ENCODE data around the gene RIMS4.
"Not testable (repeated sequence)": the region's sequence is repeated elsewhere in the genome, so short reads cannot be mapped to it uniquely, and the experiment has no call there.

The RIMS4 gene

GRCh38 chr20:44829688-44830087 is 19.3 kb upstream of the RIMS4 start:
- DNase-seq: no peak

- no peak for DNase-seq
Measured at GRCh38 chr20:44828640-44829039, 18.3 kb upstream of the RIMS4 start.

GRCh38 chr20:44827401-44827800 is 17.1 kb upstream of the RIMS4 start:
- no peak for DNase-seq

GRCh38 chr20:44821576-44821975 is 11.2 kb upstream of the RIMS4 start:
- not testable (repeated sequence) for DNase-seq

- no peak for DNase-seq
Measured at GRCh38 chr20:44819936-44820335, 9.6 kb upstream of the RIMS4 start.

GRCh38 chr20:44817143-44817910 is 7.0 kb upstream of the RIMS4 start:
- DNase-seq: no peak

- DNase-seq: no peak
Measured at GRCh38 chr20:44814937-44815336, 4.6 kb upstream of the RIMS4 start.

GRCh38 chr20:44811150-44811685 is 872 bp upstream of the RIMS4 start:
- DNase-seq: no peak

GRCh38 chr20:44810061-44810390 is 320 bp downstream of the RIMS4 start:
- DNase-seq: no peak

- no peak for DNase-seq
Measured at GRCh38 chr20:44809380-44810060, 826 bp downstream of the RIMS4 start.

GRCh38 chr20:44807684-44808056 is 2.7 kb downstream of the RIMS4 start:
- DNase-seq: no peak

- no peak for DNase-seq
Measured at GRCh38 chr20:44807051-44807683, 3.2 kb downstream of the RIMS4 start.

GRCh38 chr20:44805979-44806620 is 4.2 kb downstream of the RIMS4 start:
- no peak for DNase-seq

- no peak for DNase-seq
Measured at GRCh38 chr20:44805335-44805978, 4.9 kb downstream of the RIMS4 start.

- no peak for DNase-seq
Measured at GRCh38 chr20:44803383-44803941, 6.9 kb downstream of the RIMS4 start.

GRCh38 chr20:44802702-44803101 is 7.6 kb downstream of the RIMS4 start:
- no peak for DNase-seq

- DNase-seq: no peak
Measured at GRCh38 chr20:44800391-44801046, 9.8 kb downstream of the RIMS4 start.

GRCh38 chr20:44799691-44800090 is 10.7 kb downstream of the RIMS4 start:
- no peak for DNase-seq

- DNase-seq: no peak
Measured at GRCh38 chr20:44796758-44797457, 13.4 kb downstream of the RIMS4 start.

- no peak for DNase-seq
Measured at GRCh38 chr20:44796311-44796710, 14.0 kb downstream of the RIMS4 start.

- DNase-seq: no peak
Measured at GRCh38 chr20:44795836-44796235, 14.5 kb downstream of the RIMS4 start.

Measured in T-helper 1 cell (primary cell).